ENCODE results near the gene ATOH1. TPM values are rescaled to one million over a fixed set of nuclear protein-coding genes. Genes with fewer than 3 reads are reported as not detected.

The ATOH1 gene
- total RNA-seq: not detected

GRCh38 chr4:93828332-93828994 is at the start of gene ATOH1:
ATOH1 (plus strand) TSS chr4:93828753; CDS start chr4:93828927, 174 bp downstream.
- ATAC-seq: peak; percentile 75

GRCh38 chr4:93779228-93779627 is 49.3 kb upstream of the ATOH1 start:
- ATAC-seq: no peak

DNA sequence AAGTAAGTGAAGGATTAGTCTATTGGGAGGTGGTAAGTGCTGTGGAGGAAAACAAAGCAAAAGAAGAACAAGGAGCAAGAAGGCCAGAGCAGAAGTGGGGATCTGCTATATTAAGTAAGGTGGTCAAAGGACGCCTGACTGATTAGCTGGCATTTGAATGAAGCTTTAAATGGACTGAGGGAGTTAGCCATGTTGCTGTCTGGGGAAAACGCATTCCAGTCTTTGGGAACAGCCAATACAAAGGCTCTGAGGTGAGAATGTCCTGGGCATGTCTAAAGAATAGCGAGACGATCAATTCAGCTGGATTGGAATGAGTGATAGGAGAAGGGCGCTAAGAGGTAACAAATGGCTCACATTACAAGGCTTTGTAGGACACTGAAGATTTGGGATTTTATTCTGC is 48.5 kb upstream of the ATOH1 start:
- no peak for ATAC-seq

- ATAC-seq: no peak
These were observed 47.4 kb upstream of the ATOH1 start for GRCh38 chr4:93781198-93781597.

DNA sequence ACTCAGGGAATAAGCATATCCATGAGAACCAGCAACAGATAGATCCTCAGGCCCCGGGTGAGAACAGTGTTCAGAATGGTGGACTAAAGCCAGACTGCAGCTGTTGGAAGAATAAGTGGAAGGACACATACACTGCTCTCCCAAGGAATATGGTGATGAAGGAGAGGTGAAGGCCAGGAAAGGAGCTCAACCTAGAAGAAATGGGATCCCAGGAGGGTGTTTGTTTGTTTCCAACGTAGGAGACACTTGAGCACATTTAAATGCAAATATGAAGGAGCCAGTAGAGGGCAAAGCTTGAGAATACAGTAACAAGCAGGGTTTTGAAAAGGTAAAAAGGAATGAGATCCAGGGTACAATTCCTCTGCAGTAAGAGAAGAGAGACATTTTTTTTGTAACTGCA is 42.4 kb upstream of the ATOH1 start:
- no peak for ATAC-seq

- ATAC-seq: no peak
These were observed 39.8 kb upstream of the ATOH1 start for GRCh38 chr4:93788712-93789111.

GRCh38 chr4:93791570-93792195 is 36.9 kb upstream of the ATOH1 start:
- peak; percentile 70 for ATAC-seq

GRCh38 chr4:93802045-93802444 is 26.5 kb upstream of the ATOH1 start:
- ATAC-seq: no peak

- ATAC-seq: no peak
These were observed 18.8 kb upstream of the ATOH1 start for GRCh38 chr4:93809773-93810172.

DNA sequence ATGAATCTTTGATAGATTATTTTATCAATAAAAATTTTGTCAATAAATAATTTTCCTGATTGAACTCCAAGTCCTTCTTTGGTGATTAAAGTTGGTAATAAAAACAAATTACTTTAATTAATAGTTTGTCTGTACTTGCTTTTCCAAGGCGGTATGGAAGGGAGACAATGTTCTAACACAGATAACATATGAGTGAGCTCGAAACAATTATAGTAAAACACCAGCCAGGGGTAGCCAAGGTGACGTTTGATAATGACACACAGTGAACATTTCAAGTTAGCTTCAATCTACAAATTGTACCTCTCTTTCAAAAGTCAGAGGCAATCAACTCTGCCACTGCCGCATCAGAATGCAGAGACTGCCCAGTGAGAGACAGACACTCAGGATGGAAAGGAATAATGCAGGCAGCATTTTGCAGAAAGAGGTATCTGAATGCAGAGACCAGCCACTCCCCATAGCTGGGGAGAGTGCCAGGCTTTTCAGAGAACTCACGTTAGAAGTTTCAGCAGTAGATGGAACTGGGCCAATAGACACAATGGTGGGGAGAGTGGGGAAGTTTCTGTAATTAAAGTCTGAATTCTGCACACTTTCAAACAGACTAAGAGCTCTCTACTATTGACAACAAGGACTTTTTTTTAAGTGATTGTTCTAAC is 18.1 kb upstream of the ATOH1 start:
- ATAC-seq: no peak

GRCh38 chr4:93813092-93813491 is 15.5 kb upstream of the ATOH1 start:
- ATAC-seq: no peak

DNA sequence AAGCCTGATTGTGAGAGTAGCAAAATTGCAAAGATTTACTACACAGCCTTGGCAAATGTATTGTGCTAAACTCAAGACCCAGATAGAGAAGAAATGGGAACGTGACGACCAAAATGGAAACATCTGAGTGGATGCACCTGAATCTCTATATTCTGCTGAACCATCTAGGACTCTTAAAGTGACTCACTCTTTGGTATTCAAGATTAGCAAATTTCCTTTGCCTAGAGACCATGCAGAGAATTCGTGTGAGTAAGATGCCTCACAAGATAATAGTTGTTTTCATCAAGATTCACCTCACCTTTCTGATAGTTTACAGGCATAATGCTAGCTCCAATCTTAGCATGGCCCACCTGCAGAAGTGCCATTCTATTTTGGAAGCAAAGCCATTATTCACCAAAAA is 14.4 kb upstream of the ATOH1 start:
- no peak for ATAC-seq

- ATAC-seq: no peak
These were observed 13.8 kb upstream of the ATOH1 start for GRCh38 chr4:93814722-93815121.

- peak; percentile 48 for ATAC-seq
These were observed 2.9 kb upstream of the ATOH1 start for GRCh38 chr4:93825551-93826216.

GRCh38 chr4:93827272-93827947 is 1.1 kb upstream of the ATOH1 start:
- ATAC-seq: peak; percentile 58

DNA sequence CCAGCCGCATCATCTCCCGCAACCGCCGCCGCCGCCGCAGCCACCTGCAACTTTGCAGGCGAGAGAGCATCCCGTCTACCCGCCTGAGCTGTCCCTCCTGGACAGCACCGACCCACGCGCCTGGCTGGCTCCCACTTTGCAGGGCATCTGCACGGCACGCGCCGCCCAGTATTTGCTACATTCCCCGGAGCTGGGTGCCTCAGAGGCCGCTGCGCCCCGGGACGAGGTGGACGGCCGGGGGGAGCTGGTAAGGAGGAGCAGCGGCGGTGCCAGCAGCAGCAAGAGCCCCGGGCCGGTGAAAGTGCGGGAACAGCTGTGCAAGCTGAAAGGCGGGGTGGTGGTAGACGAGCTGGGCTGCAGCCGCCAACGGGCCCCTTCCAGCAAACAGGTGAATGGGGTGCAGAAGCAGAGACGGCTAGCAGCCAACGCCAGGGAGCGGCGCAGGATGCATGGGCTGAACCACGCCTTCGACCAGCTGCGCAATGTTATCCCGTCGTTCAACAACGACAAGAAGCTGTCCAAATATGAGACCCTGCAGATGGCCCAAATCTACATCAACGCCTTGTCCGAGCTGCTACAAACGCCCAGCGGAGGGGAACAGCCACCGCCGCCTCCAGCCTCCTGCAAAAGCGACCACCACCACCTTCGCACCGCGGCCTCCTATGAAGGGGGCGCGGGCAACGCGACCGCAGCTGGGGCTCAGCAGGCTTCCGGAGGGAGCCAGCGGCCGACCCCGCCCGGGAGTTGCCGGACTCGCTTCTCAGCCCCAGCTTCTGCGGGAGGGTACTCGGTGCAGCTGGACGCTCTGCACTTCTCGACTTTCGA is 654 bp downstream of the ATOH1 start:
- ATAC-seq: peak; percentile 44

DNA sequence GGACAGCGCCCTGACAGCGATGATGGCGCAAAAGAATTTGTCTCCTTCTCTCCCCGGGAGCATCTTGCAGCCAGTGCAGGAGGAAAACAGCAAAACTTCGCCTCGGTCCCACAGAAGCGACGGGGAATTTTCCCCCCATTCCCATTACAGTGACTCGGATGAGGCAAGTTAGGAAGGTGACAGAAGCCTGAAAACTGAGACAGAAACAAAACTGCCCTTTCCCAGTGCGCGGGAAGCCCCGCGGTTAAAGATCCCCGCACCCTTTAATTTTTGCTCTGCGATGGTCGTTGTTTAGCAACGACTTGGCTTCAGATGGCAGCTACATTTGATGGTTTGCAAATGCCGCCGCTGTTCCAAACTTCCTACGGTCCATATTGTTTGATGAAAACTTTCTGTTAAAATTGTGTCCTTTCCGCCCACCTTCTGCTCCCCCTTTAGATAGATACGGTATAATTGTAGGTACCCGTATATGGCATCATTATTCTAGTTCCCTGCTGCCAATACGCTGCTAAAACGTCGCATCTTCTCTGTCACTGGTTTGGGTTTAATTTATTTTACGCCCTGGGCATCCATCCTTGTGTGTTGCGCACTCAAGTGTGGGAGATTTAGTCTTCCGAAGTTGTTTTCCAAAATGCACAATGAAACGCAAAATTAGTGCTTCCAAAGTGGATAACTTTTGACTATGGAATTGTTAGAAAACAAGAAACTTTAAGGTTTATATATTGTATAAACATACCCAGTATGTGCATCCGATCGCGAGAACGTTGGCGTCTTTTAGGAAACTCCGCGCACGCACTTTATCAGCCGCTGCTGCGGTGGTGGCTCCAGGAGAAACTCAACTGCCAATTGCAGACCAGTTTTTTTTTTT is 1.5 kb downstream of the ATOH1 start:
- no peak for ATAC-seq

DNA sequence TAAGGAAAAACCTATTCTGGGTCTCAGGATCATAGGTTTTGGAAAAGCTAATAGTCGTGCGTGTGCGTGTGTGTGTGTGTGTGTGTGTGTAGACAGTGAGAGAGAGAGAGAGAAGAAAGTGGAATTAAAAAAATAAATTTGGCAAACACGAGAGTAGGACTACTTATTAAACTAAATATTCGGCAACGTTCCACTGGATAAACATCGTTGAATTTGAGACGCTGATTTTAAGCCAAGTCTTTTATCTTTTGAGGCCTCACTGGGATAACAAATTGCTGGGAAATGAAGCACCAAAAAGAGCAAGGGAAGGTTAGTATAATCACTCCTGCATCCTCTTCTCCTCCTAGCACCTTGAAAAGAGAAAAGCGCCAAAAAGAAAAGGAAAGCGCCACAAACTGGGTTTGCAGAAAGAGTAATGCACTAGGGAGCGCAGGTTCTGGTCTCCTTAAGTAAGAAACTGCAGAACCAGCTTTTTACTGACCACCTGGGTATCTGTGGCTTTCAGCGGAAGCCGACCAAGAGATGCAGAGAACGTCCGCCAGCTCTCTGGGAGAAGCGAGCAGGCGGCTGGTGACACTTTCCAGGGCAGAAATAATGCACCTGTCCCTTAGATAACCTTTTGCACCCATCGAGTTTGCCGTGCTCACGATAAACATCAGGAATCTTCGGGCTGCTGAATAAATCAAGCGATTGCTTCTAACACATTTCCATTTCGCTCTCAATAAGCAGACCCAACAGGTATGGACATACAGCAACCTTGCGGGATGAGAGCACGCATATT is 3.4 kb downstream of the ATOH1 start:
- no peak for ATAC-seq

GRCh38 chr4:93834249-93835066 is 5.9 kb downstream of the ATOH1 start:
- ATAC-seq: no peak
